ENCODE measurements around the gene PLVAP.

DNA sequence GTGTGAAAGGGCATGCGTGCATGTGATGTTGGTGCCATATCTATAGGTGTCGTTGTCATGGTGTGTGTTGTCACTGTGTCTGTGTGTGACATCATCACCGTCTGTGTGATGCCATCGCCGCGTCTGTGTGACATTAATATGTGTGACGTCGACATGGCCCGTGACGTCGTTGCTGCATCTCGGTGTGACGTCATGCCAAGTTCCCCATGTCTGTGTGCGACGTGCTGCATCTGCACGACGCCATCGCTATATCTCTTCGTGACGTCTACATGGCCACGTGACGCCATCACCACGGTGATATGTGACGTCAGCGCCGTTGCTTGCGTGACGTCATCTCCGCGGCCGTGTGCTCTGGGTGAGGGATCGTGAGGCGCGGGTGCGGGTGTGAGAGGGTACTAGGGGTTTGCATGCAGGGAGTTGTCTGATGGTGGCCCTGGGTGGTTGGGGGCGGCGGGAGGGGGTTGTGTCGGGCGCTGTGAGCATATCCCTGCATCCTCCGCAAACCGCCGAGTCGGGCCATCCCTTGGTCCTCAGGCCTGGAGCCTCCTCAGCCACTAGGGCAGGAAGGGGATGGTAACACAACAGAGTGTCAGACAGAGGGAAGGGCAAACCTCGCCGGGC lies 25.2 kb downstream of the PLVAP start:
- TF ChIP-seq, protein P1, sequence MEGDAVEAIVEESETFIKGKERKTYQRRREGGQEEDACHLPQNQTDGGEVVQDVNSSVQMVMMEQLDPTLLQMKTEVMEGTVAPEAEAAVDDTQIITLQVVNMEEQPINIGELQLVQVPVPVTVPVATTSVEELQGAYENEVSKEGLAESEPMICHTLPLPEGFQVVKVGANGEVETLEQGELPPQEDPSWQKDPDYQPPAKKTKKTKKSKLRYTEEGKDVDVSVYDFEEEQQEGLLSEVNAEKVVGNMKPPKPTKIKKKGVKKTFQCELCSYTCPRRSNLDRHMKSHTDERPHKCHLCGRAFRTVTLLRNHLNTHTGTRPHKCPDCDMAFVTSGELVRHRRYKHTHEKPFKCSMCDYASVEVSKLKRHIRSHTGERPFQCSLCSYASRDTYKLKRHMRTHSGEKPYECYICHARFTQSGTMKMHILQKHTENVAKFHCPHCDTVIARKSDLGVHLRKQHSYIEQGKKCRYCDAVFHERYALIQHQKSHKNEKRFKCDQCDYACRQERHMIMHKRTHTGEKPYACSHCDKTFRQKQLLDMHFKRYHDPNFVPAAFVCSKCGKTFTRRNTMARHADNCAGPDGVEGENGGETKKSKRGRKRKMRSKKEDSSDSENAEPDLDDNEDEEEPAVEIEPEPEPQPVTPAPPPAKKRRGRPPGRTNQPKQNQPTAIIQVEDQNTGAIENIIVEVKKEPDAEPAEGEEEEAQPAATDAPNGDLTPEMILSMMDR (IDR thresholded peaks at IDR 0.05) = no peak
- no peak for TF ChIP-seq POLR2A (IDR thresholded peaks at IDR 0.05)
